Parathyroid adenoma (tissue), 2 donors: ENCODE results near the gene ABHD3.

Experiments
- H2AFZ ChIP-seq: fragments of 300-600 bp; sonication (generic); one replicate; pipeline ENCODE4 v1.7.0; 2017; ENCODE audit warnings: antibody characterized with exemption, mild to moderate bottlenecking
- H3K27ac ChIP-seq: fragments of 300-600 bp; sonication (generic); one replicate; pipeline ENCODE4 v1.7.0; 2017
- H3K27me3 ChIP-seq: fragments of 300-600 bp; sonication (generic); one replicate; pipeline ENCODE4 v1.7.0; 2017; ENCODE audit warnings: low read length; ENCODE audit not compliant: control insufficient read depth, insufficient read depth
- H3K36me3 ChIP-seq: fragments of 300-600 bp; sonication (generic); one replicate; pipeline ENCODE4 v1.7.0; 2017; ENCODE audit warnings: low read length; ENCODE audit not compliant: control insufficient read depth, insufficient read depth
- H3K4me1 ChIP-seq: fragments of 300-600 bp; sonication (generic); one replicate; pipeline ENCODE4 v1.7.0; 2017; ENCODE audit warnings: control low read depth
- H3K4me2 ChIP-seq: fragments of 300-600 bp; sonication (generic); one replicate; pipeline ENCODE4 v1.7.0; 2017; ENCODE audit warnings: low read length
- H3K4me3 ChIP-seq: fragments of 300-600 bp; sonication (generic); one replicate; pipeline ENCODE4 v1.7.0; 2017; ENCODE audit warnings: low read depth, low read length
- H3K79me2 ChIP-seq: fragments of 300-600 bp; sonication (generic); one replicate; pipeline ENCODE4 v1.7.0; 2017; ENCODE audit warnings: control low read depth
- H3K9ac ChIP-seq: fragments of 300-600 bp; sonication (generic); one replicate; pipeline ENCODE4 v1.7.0; 2017; ENCODE audit warnings: mild to moderate bottlenecking
- H3K9me3 ChIP-seq: fragments of 300-600 bp; sonication (generic); one replicate; pipeline ENCODE4 v1.7.0; 2017; ENCODE audit warnings: low read length; ENCODE audit not compliant: control insufficient read depth
- CTCF ChIP-seq: fragments of 300-600 bp; sonication (generic); IDR thresholded peaks from one replicate; pipeline ENCODE4 v1.7.0; 2017; ENCODE audit warnings: antibody characterized with exemption, mild to moderate bottlenecking
- donor health status: primary hyperparathyroidism.

ABHD3 gene

GRCh38 chr18:21706386-21706865 is 1.9 kb upstream of the ABHD3 start:
- Histone ChIP-seq H3K4me2 (no peak overlapping the region), H3K4me3 (no peak overlapping the region), H3K27ac (no peak overlapping the region), H3K27me3 (no peaks in the 10 kb centered on the region), H3K9me3 (no peaks in the 10 kb centered on the region), H3K9ac (no peak overlapping the region), H3K79me2 (no peaks in the 10 kb centered on the region), H3K36me3 (no peaks in the 10 kb centered on the region), H3K4me1 (peaks cover 4% of the 10 kb centered on the region), H2AFZ (no peak overlapping the region)
- TF ChIP-seq CTCF = no peak

DNA sequence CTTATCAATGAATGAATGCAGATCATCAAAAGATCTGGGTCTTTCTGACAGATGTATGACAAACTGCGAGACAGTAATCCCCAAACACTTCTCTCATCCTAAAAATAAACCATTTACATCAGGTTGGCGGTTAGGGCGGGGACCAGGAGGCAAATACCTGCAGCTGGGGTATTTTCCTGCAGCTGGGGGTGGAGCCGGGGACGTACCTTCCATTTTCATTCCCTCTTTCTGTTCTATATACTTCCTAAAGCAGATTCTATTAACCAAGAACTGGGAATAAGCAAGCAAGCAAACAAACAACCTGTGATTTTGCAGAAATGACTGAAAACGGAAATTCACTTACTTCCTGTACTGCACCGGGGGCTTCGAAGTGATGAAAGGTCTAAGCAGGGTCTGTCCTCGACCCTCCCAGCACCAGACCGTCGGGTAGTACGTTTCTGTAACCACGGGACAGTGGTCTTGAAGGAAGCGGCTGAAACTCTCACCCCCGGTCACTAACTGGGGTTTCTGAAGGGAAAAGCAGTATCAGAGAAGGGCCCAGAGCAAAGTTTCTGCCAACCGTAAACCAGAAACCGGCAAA is 1.2 kb downstream of the ABHD3 start:
- no peaks in the 10 kb centered on the region for H3K27me3 ChIP-seq
- no peaks in the 10 kb centered on the region for H3K79me2 ChIP-seq
- peak overlapping the region; percentile 78 for H3K4me2 ChIP-seq
- H3K27ac ChIP-seq = peak overlapping the region; percentile 87
- H3K4me1 ChIP-seq = peaks cover 4% of the 10 kb centered on the region
- no peak for TF ChIP-seq CTCF
- H3K9me3 ChIP-seq = no peaks in the 10 kb centered on the region
- peak overlapping the region; percentile 58 for H3K4me3 ChIP-seq
- H3K9ac ChIP-seq = peak overlapping the region; percentile 46
- H2AFZ ChIP-seq = peak overlapping the region; percentile 99
- no peaks in the 10 kb centered on the region for H3K36me3 ChIP-seq

DNA sequence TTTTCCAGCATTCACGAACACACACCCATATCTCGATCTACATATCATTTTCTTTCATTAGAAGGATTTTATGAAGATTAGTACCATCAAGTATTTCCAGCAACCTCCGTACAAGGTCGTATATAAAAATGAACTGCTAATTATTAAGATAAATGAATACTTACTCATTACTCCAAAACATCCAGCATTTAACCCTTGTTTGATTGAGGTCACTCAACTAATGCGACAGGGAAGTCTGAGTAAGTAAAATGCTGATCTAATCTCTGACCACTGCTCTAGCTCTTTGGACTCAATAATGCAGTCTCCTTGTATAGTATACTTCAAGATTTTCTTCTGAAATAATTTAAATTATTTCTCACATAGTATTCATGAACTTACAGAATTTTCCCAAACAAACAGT is 2.0 kb downstream of the ABHD3 start:
- Histone ChIP-seq H3K79me2 (no peaks in the 10 kb centered on the region), H3K36me3 (no peaks in the 10 kb centered on the region), H3K4me1 (peaks cover 4% of the 10 kb centered on the region), H2AFZ (no peak overlapping the region), H3K4me3 (no peak overlapping the region), H3K4me2 (no peak overlapping the region), H3K9me3 (no peaks in the 10 kb centered on the region), H3K27ac (no peak overlapping the region), H3K9ac (no peak overlapping the region), H3K27me3 (no peaks in the 10 kb centered on the region)
- TF ChIP-seq CTCF = no peak

- peak overlapping the region; percentile 56 for H2AFZ ChIP-seq
- TF ChIP-seq CTCF = no peak
- H3K27ac ChIP-seq = no peak overlapping the region
- no peaks in the 10 kb centered on the region for H3K36me3 ChIP-seq
- no peak overlapping the region for H3K9ac ChIP-seq
- H3K79me2 ChIP-seq = no peaks in the 10 kb centered on the region
- H3K4me1 ChIP-seq = peaks cover 4% of the 10 kb centered on the region
- H3K27me3 ChIP-seq = no peaks in the 10 kb centered on the region
- no peak overlapping the region for H3K4me3 ChIP-seq
- no peaks in the 10 kb centered on the region for H3K9me3 ChIP-seq
- no peak overlapping the region for H3K4me2 ChIP-seq
Observed at GRCh38 chr18:21701621-21702020, 3.0 kb downstream of the ABHD3 start.

GRCh38 chr18:21700528-21701075 is 4.0 kb downstream of the ABHD3 start:
- H3K79me2 ChIP-seq = no peaks in the 10 kb centered on the region
- no peak overlapping the region for H3K9ac ChIP-seq
- no peaks in the 10 kb centered on the region for H3K27me3 ChIP-seq
- H2AFZ ChIP-seq = no peak overlapping the region
- H3K36me3 ChIP-seq = no peaks in the 10 kb centered on the region
- H3K4me3 ChIP-seq = no peak overlapping the region
- H3K4me1 ChIP-seq = peaks cover 4% of the 10 kb centered on the region
- TF ChIP-seq CTCF = no peak
- H3K9me3 ChIP-seq = no peaks in the 10 kb centered on the region
- H3K4me2 ChIP-seq = no peak overlapping the region
- H3K27ac ChIP-seq = no peak overlapping the region
